GM11168 (cell line): ENCODE measurements around the gene HS6ST3.

Experiments
- in situ Hi-C: fragments of 300-500 bp; cut with MboI; formaldehyde crosslinking; loops from one replicate; pipeline ENCODE4 v1.12.0; 2022; ENCODE audit warnings: low sequenced_read_pairs; ENCODE audit not compliant: unreplicated experiment

Gene HS6ST3

DNA sequence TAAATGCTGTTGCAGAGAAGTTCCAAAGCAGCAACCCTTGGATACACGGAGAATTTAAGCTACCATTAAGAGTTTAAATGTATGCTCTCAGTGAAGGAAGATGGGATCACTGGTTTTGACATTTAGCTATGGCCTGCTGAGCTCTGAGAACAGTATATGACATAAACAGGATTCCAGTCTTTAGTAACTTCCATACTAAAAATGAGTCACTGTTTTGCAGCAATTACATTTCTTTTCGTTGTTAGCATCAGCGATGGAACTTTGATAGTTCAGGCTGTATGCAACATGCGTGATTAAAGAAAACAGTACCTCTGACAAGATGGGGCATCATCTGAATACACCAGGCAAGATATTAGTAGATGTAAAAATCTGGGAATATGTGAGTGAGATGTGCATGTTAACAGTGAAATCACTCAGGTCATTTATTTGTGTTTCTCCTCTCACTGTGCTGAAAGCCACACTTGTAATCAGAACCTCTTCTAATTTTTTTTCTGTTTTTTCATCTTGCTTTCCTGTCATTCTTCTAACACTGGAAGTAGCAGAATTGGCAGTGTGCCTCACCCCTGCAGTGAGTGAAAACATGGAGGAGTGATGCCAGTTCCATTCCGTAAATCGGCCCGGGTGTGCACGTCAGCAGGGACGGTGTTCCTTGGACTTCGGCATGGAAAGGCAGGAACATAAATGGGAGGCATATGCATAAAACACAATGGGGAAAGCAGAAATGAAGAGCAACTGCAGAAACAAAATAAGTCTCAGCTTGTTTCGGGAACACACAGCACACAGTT is 542.8 kb downstream of the HS6ST3 start:
- in situ Hi-C loops, result no loop called here

DNA sequence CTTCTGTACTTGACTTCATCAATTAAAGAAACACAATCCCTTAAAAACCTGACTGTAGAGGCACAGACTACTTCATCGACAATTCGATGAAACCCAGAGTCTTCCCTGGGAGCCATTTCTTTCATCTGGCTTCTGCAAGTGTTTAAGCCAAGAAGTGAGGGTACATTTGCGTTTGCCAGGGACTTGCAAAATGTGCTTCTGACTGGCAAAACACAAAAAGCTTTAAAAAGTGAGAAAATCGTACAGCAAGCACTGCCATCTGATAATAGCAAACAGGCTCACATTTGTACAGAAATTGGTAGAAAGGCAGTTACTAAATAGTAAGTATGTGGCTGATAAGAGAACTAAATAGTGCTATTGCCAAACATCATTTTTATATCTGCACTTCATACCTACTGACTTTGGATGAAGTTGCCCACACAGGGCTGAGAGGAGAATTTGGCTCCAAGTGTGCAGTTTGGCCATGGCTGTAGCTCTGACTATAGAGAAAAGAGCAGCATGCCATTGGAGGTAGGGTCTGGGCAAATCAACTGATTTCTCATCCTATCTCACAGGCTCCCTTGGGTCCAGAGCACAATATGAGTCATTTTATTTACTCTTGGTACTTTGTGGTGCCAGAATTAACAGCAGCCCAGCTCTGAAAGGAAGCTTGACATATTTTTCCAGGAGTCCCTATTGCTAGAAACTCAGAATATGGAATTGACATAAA is 546.2 kb downstream of the HS6ST3 start:
- in situ Hi-C loops, result no loop called here

DNA sequence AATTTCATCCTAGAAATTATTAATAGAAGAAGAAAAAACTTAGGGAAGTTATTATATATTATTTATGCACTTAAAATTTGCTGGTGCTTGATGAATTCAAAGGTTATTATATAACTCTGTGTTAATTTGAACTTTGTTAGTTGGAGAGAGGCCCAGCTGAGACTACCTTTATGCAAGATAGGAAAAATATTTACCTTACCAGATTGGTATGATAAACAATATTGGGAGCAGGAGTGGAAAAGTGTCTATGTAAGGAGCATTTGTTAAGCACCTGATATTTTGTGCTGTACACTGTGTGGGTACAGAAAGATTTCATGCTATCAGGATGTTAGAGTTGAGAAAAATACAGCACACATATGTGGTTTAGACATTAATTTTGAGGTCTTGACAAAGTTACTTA is 547.1 kb downstream of the HS6ST3 start:
- in situ Hi-C loops, result no loop called here

DNA sequence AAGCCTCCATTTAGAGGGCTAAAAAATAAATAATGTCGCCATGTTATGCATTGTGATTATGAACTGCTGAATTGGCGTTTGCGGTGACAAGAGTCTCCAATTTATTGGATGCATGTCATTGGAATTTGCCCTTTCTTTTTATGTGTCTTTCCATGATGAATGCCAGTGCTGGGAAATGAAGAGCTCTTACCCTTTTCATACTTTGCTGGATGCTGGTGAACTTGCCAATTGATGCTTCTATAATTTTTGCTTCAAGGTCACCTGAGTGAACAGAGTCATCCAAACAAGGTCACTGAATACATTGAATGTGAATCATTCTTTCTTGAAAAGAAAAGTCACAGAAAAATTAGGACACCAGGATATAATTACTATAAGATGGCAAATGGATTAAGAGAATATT is 556.2 kb downstream of the HS6ST3 start:
- in situ Hi-C loops, result no loop called here

DNA sequence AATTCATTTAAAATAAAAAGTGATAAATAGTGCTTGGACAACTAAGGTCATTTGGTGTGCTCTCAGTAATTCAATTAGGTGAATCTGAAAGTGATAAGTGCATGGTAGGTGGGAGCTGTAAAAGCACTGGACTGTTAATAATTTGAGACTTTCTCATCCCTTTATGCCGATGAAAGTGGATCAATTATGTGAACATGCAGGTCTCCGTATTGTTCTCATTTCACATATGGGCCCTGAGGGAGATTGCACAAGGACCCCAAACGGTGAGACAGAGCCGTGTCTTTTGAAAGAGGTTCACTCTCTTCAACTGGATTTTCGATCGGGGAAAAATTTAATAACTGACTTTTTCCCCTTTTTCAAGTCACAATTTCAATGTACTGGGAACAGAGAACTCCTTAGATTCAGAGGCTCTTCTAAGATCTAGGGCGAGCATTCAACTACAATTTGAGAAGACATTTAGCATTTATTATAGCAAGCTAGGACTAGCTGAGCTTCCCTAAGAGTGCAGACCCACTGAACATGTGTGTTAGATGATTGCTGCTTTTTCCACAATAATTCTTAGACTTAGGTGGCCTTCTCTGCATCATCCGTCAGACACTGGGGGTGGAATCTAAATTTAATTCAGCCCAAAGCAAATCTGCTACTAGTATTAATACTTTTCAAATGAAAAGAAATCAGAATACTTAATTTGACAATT is 556.8 kb downstream of the HS6ST3 start:
- in situ Hi-C loops, result no loop called here

DNA sequence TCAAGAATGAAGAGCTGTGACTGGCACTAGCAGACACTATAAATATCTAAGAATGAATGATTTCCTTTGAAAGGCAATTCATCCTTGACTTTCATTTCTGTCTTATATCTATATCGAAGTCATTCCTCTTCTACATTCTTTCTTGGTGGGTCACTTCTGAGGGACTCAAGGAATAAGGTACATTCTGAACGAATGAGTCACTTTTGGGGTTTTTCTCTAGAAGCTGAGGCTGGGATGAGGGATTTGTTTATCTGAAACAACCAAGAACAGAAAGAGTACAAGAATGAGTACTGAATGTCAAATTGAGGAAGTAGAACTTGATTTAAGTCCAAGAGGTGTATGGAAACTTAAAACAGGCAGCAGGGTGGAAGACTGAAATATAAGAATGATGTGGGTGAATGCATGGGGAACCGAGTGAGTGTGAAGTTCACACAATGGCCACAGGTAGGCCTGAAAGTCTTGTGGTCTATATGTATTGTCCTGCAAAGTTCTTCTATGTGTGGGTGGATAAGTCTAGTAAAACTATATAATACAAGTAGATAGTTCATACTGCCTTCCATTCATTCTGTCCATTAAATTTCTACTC is 560.5 kb downstream of the HS6ST3 start:
- in situ Hi-C loops, result no loop called here

DNA sequence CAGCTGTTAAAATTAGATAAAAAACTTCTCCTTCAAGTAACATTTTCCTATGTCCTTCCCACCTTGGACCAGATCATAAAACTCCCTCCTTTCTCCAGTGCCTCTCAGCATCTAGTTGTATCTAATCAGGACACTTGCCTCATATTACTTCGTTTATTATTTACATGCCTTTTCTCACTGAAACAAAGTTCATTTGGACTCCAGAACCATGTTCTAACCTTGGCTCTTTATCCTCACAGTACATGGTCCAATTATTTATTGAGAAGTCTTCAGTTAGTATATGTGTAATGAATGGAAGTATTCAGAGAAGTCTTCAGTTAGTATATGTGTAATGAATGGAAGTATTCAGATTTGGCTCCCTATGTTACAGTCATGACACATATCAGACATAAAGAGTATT is 561.7 kb downstream of the HS6ST3 start:
- in situ Hi-C loops, result no loop called here

DNA sequence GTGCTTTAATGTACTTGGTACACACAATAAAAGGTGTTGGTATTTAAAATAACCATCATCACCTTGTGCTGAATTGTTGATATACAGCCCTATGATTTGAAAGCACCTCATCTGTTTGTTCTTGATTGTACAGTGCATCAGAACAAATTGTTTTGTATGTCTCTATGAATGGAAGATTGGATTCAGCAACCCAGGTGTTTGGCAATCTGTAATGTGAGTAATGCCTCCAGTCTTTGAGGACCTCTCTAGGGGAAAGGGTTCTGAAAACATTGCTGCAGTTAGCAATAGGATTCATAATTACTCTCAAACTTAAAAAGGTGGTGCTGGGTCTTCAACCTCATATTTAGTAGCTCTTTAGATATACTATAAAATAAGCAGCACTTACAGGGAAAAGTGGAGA is 562.6 kb downstream of the HS6ST3 start:
- in situ Hi-C loops, result no loop called here

DNA sequence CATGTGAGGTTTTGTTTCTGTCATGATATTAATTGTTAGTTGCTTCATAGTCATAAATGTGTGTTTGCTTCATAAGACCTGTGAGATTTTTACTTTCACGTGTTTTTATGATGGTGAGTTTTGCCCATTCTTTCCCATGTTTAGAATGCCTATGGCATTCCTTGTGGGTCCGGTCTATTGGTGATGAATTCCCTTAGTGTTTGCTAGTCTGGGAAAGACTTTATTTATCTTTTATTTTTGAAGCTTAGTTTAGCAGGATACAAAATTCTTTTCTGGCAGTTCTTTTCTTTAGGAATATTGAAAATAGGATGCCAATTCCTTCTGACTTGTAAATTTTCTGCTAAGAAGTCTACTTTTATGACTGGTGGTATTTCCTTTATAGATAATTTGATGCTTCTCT is 571.7 kb downstream of the HS6ST3 start:
- in situ Hi-C loops, result no loop called here

DNA sequence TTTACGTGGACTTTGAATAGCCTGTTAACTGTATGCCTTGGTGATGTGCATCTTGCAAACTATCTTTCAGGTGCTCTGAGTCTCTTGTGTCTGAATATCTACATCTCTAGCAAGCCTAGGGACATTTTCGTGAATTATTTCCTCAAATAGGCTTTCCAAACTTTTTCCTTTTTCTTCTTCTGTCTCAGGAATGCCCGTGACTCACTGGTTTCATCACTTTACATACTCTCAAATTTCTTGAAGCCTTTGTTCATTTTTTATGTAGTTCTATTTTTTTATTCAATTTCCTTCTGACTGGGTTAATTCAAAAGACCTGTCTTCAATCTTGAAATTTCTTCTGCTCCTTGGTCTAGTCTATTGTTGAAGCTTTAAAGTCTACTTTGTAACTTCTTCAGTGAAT is 572.1 kb downstream of the HS6ST3 start:
- in situ Hi-C loops, result no loop called here

DNA sequence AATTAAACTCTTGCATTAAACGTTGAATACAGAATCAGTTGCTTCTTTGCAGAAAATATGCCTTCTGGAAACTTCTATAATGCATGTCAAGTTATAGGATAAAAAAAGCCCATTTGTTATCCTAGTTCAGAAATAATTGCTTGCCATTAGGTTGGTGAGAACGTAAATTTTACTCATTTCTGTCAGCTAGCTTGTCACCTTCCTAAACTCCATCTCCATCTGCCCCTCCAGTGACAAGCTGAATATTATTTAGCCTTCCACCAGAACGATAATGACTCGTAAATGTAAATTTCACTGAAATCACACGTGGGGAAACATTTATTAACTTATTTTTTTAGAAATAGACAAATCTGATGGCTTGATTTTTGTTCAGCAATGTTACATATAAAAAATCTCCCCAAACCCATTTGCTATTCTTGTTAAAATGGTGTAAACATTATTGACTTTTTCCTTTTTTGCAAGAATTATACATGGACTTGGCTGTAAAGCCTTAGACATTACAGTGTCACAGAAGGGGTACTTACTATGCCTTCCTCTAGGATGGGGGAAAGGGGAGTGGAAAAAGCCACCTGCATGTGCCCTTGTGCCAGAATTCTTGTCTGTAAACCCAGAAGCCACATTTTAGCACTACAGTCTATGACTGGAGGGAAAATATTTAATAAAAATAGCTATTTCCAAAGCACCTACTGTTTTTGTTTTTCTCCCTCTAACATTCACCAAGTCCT is 577.5 kb downstream of the HS6ST3 start:
- in situ Hi-C loops, result no loop called here

DNA sequence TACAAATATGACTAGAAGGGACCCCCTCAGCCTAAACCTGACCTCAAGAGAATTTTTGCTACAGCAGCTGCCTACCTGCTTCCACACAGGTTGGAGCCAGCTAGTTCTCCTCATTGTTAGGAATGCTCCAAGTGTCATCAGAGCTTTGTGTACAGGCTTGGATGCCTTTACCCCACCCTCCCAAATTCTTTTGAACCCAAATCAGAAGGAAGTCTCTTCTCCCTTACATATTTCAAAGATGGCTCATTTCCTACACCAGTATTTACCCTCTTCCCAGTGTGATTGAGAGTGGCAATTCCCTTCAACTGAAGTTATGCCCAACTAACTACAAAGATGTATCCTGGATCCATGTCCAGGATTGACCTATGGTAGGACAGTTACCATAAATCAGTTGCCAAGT is 581.2 kb downstream of the HS6ST3 start:
- in situ Hi-C loops, result no loop called here

DNA sequence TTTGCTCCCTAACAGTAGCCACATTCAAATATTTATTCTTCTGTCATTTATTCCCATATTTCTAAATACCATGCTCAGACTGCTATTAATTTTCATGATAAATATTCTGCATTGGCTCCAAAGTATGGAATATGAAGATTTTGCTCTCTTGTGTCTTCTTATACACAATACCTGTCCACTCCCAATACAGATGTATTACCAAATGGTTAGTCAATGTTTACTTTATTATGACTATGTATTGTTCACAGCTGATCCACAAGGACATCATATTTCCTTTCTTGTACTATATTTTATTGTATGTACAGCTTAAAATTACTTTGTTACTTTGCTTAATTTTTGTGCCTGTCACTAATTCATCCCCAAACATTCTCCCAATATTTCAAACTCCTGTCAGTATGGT is 582.1 kb downstream of the HS6ST3 start:
- in situ Hi-C loops, result no loop called here

DNA sequence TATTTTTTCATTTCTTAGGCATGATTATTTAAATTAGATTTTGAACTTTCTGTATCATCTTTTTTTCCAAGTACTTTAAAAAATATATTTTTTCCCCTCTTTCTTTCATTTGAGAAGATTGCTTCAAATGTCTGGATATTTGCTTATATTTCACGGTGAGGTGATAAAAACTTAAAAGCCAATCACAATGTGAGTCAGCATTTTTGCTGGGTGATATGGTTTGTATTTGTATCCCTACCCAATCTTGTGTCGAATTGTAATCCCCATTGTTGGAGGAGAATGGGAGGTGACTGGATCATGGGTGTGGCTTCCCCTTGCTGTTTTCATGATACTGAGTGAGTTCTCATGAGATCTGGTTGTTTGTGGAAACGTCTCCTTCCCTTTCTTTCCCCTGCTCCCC is 583.9 kb downstream of the HS6ST3 start:
- in situ Hi-C loops, result no loop called here

DNA sequence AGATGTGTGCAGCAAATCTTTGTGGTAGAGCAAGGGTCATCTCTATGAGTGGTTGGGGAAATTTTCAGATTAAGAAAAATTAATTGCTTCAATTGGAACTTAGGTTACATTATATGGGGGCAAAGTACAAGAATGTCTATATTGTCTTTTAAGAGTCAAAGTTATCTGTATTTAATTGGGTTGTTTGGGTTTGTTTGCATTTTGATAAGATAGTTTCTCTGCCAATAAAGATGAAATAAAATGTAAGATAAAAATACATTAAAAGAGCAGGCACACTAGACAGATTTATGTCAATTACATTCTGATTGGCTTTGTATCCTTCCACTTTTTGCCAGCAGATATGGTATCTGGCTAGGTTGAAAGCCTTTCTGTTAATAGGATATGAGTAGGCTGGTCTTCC is 587.1 kb downstream of the HS6ST3 start:
- in situ Hi-C loops, result no loop called here

DNA sequence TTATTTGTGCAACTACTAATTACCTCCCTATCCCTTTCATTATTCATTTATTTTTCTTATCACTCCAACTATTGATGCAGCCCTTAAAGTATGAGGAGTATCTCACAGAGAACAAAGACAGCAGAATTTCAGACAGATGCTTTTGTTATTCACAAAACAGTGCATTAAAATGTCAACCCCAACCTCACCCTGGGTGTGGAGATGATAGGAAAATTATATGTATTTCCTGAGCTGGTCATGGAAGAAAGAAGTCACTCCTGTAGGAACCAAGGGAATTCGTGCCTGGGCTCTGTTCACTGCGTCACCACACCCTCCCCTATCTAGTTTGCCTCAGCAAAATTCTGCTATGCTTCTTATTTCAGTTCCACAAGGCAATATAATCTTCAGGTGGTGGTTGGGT is 588.9 kb downstream of the HS6ST3 start:
- in situ Hi-C loops, result no loop called here

DNA sequence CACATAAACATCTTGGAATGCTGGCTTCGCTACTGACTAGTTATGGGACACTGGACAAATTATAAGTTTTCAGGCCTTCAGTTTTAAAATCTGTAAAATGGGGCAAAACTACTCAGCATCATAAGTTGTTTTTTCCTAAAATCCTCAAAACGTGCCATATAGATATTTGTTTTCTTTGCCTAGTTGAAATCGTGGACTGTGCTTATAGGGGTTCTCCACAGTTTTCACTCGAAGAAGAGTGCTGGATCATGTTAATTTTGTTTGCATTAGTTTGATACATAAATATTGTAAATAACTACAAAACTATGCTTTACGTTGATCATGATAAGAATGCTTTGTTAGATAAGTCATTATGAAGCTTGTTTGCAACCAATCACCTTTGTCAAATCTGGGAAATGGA is 591.0 kb downstream of the HS6ST3 start:
- in situ Hi-C loops, result no loop called here

DNA sequence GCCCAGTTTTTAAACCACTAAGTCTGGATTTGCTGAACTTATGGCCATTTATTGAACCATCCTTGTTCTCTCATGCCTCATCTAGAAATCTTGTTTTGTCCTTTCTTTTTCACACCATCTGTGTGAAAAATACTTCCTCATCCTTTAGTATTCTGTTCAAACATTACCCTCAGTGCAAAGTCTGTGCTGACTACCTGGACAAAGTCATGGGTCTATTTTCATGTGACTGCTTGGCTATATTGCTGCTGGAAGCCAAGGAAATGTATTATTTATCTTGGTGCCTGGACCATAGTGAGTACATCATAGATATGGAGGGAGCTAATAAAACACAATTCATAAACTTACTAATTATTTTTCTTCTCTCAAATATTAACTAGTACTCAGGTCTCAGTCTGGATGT is 591.9 kb downstream of the HS6ST3 start:
- in situ Hi-C loops, result no loop called here

DNA sequence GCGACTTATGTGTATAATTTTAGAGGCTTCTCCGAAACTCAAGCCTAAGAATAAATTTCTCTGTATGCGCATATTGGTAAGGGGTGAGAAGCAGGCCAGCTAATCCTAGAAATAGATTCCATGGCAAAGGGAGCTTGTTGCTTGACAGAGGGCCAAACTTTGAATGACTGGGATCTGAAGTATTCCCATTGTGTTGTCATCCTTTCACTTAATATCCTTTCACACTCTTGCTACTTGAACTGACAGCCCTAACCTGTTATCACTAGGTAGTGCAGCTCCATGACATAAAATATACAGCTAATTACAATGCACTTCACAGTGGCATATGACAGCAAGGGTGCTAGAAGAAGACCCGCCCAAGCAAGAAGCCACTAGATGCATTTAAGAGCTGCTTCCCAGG is 594.6 kb downstream of the HS6ST3 start:
- in situ Hi-C loops, result no loop called here

DNA sequence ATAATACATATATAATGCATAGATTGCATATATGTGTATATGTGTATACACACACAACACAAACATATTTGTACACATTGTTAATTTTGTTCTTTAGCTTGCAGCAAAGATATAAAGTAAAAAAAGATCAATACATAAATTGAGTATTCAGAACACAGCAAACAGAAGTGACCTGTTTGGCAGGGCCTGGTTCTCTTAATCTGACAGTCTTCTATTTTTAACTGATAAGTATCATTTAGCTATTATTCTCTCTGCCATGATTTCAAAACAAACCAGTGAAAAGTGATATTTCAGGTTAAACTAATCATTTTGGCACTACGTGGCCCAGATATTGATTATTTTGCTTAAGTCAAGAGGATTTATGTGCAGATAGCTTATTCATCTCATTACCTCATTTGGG is 595.0 kb downstream of the HS6ST3 start:
- in situ Hi-C loops, result no loop called here
